GM19468 (cell line): ENCODE results near the gene CCL18.
"Not testable (repeated sequence)": the region's sequence is repeated elsewhere in the genome, so short reads cannot be mapped to it uniquely, and the experiment has no call there.

Source experiments
- ATAC-seq: cut with Tn5 transposase; IDR thresholded peaks from one replicate; pipeline ENCODE4 v1.9.1; 2021; ENCODE audit warnings: mild to moderate bottlenecking, moderate library complexity, moderate number of reproducible peaks; ENCODE audit not compliant: unreplicated experiment; ENCODE audit errors: extremely low read depth

CCL18 gene, protein sequence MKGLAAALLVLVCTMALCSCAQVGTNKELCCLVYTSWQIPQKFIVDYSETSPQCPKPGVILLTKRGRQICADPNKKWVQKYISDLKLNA

GRCh38 chr17:36063786-36064541 lies at the start of gene CCL18:
Gene CCL18 (plus strand): TSS chr17:36064272. CDS start chr17:36064343, 71 bp downstream.
- ATAC-seq, result no peak

GRCh38 chr17:36014946-36015345 lies 49.1 kb upstream of the CCL18 start:
- ATAC-seq, result no peak

- ATAC-seq, result not testable (repeated sequence)
Observed at GRCh38 chr17:36015895-36016294, 48.2 kb upstream of the CCL18 start.

GRCh38 chr17:36016555-36016954 lies 47.5 kb upstream of the CCL18 start:
- no peak for ATAC-seq

- no peak for ATAC-seq
Observed at GRCh38 chr17:36017799-36018198, 46.3 kb upstream of the CCL18 start, which contains the start of gene CCL23. Gene CCL23 (minus strand): TSS chr17:36017972. CDS start chr17:36017897, 75 bp downstream.

DNA sequence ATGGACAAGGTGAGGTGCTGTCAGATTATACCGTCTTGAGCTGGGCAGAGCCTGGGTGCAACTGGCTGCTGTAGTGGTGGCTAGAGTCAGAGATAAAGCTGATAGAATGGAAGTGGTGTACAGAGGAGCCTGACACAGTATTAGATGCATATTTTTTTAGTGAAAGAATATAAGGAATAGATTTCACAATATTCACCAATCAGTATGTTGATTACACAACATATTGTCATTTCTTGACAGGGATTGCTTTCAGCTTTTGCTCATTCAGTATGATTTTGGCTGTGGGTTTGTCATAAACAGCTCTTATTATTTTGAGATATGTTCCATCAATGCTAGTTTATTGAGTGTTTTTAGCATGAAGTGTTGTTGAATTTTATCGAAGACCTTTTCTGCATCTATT lies 44.6 kb upstream of the CCL18 start:
- ATAC-seq, result no peak

GRCh38 chr17:36024106-36024869 lies 39.8 kb upstream of the CCL18 start:
- no peak for ATAC-seq

GRCh38 chr17:36027761-36028160 lies 36.3 kb upstream of the CCL18 start:
- no peak for ATAC-seq

DNA sequence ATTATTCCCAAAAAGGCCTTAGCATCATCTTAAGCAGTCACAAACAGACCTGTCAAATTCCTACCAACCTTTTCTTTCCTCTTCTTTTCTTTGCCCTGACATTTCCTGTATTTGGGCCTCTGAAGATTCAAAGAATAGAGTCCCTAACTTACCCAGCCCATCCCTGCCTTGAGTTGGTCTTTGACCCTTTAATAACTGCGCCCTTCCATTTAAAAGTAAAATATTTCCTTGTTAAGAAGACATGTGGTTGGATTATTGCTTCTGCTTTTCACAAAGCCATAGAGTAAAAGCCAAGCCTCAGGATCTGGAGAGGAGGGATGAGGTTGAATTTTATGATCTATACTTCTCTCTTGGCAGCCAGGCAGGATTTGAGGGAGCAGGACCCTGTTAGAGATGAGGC lies 33.1 kb upstream of the CCL18 start:
- ATAC-seq, result no peak

DNA sequence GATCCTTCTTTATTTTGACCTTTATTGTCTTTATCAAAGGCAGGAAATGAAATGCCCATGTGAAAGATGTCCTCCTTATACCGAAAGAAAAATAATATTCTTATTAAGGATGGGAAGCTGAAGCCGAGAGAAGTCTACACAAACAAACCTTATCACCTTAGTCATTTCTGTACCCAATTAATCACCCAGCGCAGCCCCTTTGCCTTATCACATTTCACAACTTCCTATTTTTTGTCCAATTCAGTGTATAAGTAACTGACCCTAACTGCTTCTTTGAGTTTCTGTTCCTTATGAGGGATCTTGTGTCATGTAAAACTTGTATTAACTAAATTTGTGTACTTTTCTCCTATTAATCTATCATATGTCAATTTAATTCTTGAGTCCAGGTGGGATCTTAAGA lies 29.9 kb upstream of the CCL18 start:
- no peak for ATAC-seq

DNA sequence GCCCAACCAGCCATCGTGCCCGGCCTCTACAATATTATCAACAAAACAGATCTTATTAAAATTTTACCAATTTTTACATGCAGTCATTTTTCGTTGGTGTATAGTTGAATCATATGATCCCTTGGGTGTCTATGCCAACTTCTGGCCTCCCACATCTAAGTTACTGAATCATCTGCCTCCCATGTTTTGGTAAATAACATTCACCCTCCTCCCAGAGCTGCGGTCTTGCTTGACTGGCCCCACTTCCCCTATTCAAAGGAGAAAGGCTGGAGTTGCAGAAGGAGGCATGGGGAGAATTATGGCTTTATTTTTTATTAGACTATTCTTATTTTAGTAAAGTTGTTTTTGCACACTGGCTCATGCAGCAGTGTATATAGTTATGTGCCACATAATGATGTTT lies 27.8 kb upstream of the CCL18 start:
- ATAC-seq, result no peak

GRCh38 chr17:36048066-36048465 lies 16.0 kb upstream of the CCL18 start:
- no peak for ATAC-seq

- no peak for ATAC-seq
Observed at GRCh38 chr17:36049643-36050042, 14.4 kb upstream of the CCL18 start.

DNA sequence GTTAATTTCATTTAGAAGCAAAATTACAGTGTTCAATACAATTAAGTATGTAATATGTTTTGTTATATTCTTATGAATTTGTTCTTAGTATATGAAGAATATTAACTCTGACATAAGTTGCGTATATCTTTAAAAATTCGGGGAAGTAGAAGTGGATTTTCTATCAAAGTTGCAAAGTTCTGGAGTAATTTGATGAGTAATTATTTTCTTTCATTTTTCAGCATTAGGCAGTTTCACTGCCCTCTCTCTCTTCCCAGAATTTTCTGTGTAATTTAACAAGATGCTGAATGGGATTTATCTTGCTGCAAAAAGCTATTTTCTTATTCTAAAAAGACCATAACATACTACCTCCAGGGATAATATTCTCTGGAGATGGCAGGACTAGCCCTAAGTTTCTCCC lies 8.9 kb upstream of the CCL18 start:
- no peak for ATAC-seq

- ATAC-seq, result no peak
Observed at GRCh38 chr17:36055921-36056520, 8.1 kb upstream of the CCL18 start.

GRCh38 chr17:36057911-36058310 lies 6.2 kb upstream of the CCL18 start:
- ATAC-seq, result no peak

- ATAC-seq, result no peak
Observed at GRCh38 chr17:36059406-36059805, 4.7 kb upstream of the CCL18 start.

- no peak for ATAC-seq
Observed at GRCh38 chr17:36060816-36061215, 3.3 kb upstream of the CCL18 start.

DNA sequence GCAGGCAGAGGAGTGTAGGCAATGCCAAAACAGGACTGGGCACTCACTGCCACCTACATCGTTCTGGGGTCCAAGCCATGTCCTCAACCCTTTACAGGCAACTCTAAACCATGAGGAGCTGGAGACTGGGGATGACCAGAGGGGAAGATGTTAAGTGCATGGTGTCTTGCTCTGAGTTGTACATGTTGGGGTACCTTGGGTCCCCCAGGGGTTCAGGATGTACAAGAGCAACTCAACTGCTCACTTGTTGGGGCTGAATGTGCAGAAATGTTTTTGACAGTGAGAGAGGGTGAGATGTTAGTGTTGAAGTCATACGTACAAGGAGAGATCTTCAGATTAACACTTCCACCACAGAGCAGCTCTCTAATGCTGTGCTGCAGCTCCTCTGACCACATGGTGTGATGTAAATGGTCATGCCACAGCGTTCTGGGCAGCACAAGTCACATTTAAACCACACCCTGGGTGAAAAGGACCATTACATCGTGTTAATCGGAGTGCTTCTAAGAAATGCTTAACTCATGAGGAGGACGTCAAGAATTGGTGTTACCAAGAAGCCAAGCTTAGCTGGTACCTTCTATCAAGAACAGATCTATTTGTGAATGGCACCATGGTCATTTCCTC lies 2.4 kb downstream of the CCL18 start:
- ATAC-seq, result no peak

- no peak for ATAC-seq
Observed at GRCh38 chr17:36068524-36068923, 4.5 kb downstream of the CCL18 start.
